22Rv1 (cell line): Measurements from ENCODE around the gene AGBL1.

Source experiments
- ZFX ChIP-seq: fragments of 450-650 bp; IDR thresholded peaks from 2 replicates; pipeline ENCODE4 v1.6.1; 2017; ENCODE audit warnings: antibody characterized with exemption, borderline replicate concordance
- TF ChIP-seq, protein P1 (sequence below): fragments of 450-650 bp; IDR thresholded peaks from 2 replicates; pipeline ENCODE4 v1.5.1; 2017; ENCODE audit warnings: mild to moderate bottlenecking

DNA sequence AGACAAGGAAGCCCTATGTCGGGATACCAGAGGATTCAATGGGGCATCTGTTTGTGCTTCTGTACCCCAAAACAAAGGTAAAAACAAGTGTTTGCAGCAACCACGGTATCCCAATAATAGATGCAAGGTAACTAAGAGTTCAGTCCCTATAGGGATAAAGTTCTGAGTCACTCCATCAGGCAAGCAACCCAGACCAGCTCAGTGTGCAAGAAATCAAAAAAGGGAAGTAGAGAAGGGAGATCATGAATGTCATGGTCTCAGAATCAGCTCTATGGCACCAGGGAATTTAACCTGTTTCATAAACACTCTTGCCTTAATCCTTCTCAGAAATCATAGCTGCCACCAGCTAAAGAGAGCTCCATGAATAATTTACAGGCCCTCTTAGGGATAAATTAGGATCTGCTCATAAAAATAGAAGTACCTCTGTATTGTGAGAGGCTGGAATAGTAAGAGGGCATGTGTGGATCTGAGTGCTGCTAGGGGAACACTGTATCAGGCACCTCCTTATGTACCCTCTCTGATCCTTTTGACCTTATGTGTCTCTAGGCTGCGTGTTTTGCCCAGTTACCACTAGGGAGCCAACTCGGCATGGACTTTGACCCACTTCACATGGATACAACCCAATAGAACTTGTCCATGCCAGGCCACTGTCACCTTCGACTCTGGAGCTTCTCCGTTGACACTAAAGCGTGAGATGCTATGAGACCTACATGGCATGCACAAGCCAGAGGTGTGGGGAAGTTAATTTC, 754.6 kb downstream of the AGBL1 start:
- TF ChIP-seq, protein P1, sequence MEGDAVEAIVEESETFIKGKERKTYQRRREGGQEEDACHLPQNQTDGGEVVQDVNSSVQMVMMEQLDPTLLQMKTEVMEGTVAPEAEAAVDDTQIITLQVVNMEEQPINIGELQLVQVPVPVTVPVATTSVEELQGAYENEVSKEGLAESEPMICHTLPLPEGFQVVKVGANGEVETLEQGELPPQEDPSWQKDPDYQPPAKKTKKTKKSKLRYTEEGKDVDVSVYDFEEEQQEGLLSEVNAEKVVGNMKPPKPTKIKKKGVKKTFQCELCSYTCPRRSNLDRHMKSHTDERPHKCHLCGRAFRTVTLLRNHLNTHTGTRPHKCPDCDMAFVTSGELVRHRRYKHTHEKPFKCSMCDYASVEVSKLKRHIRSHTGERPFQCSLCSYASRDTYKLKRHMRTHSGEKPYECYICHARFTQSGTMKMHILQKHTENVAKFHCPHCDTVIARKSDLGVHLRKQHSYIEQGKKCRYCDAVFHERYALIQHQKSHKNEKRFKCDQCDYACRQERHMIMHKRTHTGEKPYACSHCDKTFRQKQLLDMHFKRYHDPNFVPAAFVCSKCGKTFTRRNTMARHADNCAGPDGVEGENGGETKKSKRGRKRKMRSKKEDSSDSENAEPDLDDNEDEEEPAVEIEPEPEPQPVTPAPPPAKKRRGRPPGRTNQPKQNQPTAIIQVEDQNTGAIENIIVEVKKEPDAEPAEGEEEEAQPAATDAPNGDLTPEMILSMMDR: no peak
- no peak for TF ChIP-seq ZFX
